Effector memory CD8-positive, alpha-beta T cell (primary cell): Measurements from ENCODE around the gene PABPC5.

Experiments
- ATAC-seq: fragments of 150-1000 bp; cut with Tn5 transposase; replicated peaks from 2 replicates; pipeline ENCODE4 v1.10.0; 2021; ENCODE audit warnings: mild to moderate bottlenecking, moderate library complexity
- DNase-seq, 3 experiments: peaks; one replicate each; pipeline ENCODE4 v3.0.0; 2021
- H3K27ac Mint-ChIP-seq, 2 donors: one replicate each; pipeline ENCODE4 v1.8.0; 2022; ENCODE audit warnings: mild to moderate bottlenecking in 2 of 2, mixed read lengths in 2 of 2, moderate library complexity in 2 of 2
- H3K27me3 Mint-ChIP-seq, 2 donors: one replicate each; pipeline ENCODE4 v1.8.0; 2022; ENCODE audit warnings: mixed read lengths in 2 of 2
- H3K36me3 Mint-ChIP-seq: one replicate; pipeline ENCODE4 v1.8.0; 2022; ENCODE audit warnings: mild to moderate bottlenecking, moderate library complexity, mixed read lengths; ENCODE audit not compliant: insufficient read depth
- H3K4me1 Mint-ChIP-seq, 2 donors: one replicate each; pipeline ENCODE4 v1.8.0; 2022; ENCODE audit warnings: low read depth in 2 of 2, mixed read lengths in 2 of 2
- H3K4me3 Mint-ChIP-seq, 2 donors: one replicate each; pipeline ENCODE4 v1.8.0; 2022; ENCODE audit warnings: mild to moderate bottlenecking in 2 of 2, mixed read lengths in 2 of 2, moderate library complexity in 2 of 2
- H3K9me3 Mint-ChIP-seq, 2 donors: one replicate each; pipeline ENCODE4 v1.8.0; 2022; ENCODE audit warnings: mixed read lengths in 2 of 2
- total RNA-seq, 9 experiments: gene quantifications; one replicate each; lab custom pipeline; 2026; lab: John Stamatoyannopoulos, UW

Gene PABPC5
- total RNA-seq = 0 reads per million in 9 experiments

DNA sequence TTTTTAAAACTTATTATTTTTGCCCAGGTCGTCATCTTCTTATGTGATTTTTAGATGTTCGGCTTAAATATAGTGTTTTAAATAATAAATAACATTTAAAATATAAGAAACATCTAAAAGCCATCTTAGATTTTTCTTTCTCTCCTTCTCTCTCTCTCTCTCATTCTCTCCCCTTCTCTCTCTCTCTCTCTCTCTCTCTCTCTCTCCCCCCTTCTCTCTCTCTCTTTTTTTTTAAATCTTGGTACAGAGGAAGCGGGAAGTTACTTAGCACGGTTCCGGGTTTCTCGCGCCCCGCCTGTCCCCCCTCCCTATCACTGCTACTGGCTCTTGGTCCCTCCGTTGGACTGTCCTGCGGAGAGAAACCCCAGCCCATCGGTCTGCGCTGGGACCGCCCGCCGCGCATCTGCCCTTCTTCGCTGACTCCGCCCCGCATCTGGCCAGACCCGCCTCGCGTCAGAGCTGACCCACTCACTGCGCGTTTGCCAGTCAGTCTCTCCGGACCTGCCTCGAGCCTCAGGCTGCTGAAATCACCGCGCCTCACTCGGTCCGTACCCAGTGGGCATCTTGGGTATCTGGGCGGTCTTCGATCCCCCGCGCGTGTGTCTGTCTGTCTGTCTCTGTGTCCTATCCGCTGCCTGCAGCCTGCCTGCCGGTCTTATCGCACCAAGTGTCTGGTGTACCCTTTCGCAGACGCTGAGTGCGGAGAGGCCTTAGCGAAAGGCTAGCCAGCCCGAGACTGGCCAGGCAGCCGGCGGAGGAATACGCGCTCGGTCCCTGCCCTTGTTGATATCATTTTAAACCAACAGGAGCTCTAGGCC, at the start of gene PABPC5:
Gene PABPC5, plus strand, starts transcription at position 489 of the 818 bp plus-strand sequence. CDS start 739 bp downstream, outside the sequence.
- no peaks in the 10 kb centered on the region for H3K36me3 Mint-ChIP-seq
- H3K9me3 Mint-ChIP-seq = no peaks in the 10 kb centered on the region
- ATAC-seq = no peak
- H3K27ac Mint-ChIP-seq = no peak within 1 kb of the TSS
- DNase-seq = no peak
- no peaks in the 10 kb centered on the region for H3K4me1 Mint-ChIP-seq
- H3K27me3 Mint-ChIP-seq = no peaks in the 10 kb centered on the region
- no peak within 1 kb of the TSS for H3K4me3 Mint-ChIP-seq

DNA sequence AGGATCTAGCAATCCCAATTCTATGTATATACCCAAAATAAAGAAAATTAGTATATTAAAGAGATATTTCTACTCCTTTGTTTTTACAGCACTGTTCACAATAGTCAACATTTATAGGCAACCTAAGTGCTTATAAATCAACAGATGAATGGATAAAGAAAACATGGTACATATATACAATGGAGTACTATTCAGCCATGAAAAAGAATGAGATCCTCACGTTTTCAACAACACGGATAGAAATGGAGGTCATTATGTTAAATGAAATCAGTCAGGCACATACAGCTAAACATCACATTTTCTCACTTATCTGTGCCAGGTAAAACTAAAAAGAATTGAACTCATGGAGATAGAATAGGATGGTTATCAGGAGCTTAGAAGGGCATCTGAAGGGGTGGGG, 45.6 kb upstream of the PABPC5 start:
- Mint-ChIP-seq H3K4me1 (no peaks in the 10 kb centered on the region), H3K9me3 (peaks cover 0 to 5% of the 10 kb centered on the region in 2 donors), H3K27ac (no peak overlapping the region), H3K27me3 (no peaks in the 10 kb centered on the region), H3K36me3 (no peaks in the 10 kb centered on the region), H3K4me3 (no peak overlapping the region)
- DNase-seq (no peak), ATAC-seq (no peak)

GRCh38 chrX:91414713-91415112, 19.9 kb upstream of the PABPC5 start:
- H3K36me3 Mint-ChIP-seq = no peaks in the 10 kb centered on the region
- no peak overlapping the region for H3K27ac Mint-ChIP-seq
- no peaks in the 10 kb centered on the region for H3K27me3 Mint-ChIP-seq
- no peaks in the 10 kb centered on the region for H3K4me1 Mint-ChIP-seq
- no peak overlapping the region for H3K4me3 Mint-ChIP-seq
- ATAC-seq (no peak), DNase-seq (no peak)
- H3K9me3 Mint-ChIP-seq = peaks cover 0 to 4% of the 10 kb centered on the region in 2 donors

DNA sequence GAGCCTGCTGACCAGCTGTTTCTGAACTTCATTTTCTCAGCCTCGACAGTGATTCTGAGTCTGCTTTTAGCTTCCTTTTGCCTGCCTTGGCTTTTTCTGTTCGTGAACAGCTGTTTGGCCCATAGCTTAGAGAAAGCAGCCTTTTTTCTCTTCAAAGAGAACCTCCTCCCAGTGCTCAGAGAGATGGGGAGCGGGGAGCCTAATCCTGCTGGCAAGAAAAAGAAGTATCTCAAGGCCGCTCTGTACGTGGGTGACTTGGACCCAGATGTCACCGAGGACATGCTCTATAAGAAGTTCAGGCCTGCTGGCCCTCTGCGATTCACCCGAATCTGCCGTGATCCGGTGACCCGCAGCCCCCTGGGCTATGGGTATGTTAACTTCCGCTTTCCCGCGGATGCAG, 756 bp downstream of the PABPC5 start:
- ATAC-seq (no peak), DNase-seq (no peak)
- no peak overlapping the region for H3K27ac Mint-ChIP-seq
- no peaks in the 10 kb centered on the region for H3K4me1 Mint-ChIP-seq
- H3K36me3 Mint-ChIP-seq = no peaks in the 10 kb centered on the region
- no peak overlapping the region for H3K4me3 Mint-ChIP-seq
- H3K9me3 Mint-ChIP-seq = no peaks in the 10 kb centered on the region
- no peaks in the 10 kb centered on the region for H3K27me3 Mint-ChIP-seq
